Measurements from ENCODE around the gene SCN11A. TPM values are rescaled to one million over a fixed set of nuclear protein-coding genes. Genes with fewer than 3 reads are reported as not detected.

SCN11A gene
- total RNA-seq, 1 donor: not detected

DNA sequence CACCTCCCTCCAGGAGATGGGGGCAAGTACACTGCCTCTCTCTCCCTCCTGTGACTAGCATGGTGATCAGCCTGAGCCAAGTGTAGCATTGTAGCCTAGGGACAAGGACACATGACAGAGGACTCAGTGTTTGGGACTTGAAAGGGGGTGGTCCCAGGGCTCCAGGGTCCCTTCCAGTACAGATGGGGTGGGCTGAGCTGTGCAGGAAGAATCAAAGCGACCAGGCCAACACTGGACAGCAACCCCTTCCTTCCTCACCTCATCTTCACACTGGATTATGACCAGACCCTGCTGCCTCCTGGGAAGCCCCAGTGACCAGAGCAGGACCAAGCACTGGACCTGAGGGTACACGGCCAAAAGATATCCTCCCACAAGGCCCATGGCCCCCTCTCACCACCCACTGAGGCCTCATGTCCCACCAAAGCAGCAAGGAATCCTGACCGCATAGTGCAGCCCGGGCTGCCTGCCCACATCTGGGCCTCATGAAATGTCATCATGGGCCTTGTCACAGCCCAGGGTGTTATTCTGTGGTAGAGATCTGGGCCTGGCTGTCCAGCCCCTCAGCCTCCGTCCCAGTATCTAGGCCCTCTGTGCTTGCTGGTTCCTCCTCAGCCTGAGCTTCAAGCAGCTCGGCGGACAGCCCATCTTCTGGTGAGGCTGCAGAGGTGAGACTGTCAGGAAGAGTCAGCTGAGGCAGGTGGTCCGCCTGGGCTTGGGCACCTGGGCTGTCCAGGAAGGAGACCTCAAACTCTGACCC, 46.1 kb upstream of the SCN11A start:
- no peak for DNase-seq (ENCODE audit: insufficient read length, low spot score, missing footprints)
- peaks cover 72% of the 10 kb centered on the region for H3K36me3 ChIP-seq (ENCODE audit: insufficient read depth, low read length)
- no peak overlapping the region for H2AFZ ChIP-seq (ENCODE audit: low read length)
- peaks cover 27% of the 10 kb centered on the region for H3K79me2 ChIP-seq (ENCODE audit: insufficient read depth, low read length)
- no peak overlapping the region for H3K4me3 ChIP-seq (ENCODE audit: insufficient read depth, low read length)
- H3K4me1 ChIP-seq (ENCODE audit: insufficient read depth, low read length): no peaks in the 10 kb centered on the region
- H3K27me3 ChIP-seq (ENCODE audit: insufficient read depth, low read length): no peaks in the 10 kb centered on the region
- peaks cover 26% of the 10 kb centered on the region for H4K20me1 ChIP-seq (ENCODE audit: insufficient read depth, low read length)
- H3K27ac ChIP-seq (ENCODE audit: low read depth, low read length): no peak overlapping the region
- no peak overlapping the region for H3K4me2 ChIP-seq (ENCODE audit: insufficient read depth, low read length)
- TF ChIP-seq, protein P1, sequence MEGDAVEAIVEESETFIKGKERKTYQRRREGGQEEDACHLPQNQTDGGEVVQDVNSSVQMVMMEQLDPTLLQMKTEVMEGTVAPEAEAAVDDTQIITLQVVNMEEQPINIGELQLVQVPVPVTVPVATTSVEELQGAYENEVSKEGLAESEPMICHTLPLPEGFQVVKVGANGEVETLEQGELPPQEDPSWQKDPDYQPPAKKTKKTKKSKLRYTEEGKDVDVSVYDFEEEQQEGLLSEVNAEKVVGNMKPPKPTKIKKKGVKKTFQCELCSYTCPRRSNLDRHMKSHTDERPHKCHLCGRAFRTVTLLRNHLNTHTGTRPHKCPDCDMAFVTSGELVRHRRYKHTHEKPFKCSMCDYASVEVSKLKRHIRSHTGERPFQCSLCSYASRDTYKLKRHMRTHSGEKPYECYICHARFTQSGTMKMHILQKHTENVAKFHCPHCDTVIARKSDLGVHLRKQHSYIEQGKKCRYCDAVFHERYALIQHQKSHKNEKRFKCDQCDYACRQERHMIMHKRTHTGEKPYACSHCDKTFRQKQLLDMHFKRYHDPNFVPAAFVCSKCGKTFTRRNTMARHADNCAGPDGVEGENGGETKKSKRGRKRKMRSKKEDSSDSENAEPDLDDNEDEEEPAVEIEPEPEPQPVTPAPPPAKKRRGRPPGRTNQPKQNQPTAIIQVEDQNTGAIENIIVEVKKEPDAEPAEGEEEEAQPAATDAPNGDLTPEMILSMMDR (IDR thresholded peaks at IDR 0.05; ENCODE audit: extremely low read depth, low read depth, low read length): no peak
- no peaks in the 10 kb centered on the region for H3K9me3 ChIP-seq (ENCODE audit: low read depth, low read length)

DNA sequence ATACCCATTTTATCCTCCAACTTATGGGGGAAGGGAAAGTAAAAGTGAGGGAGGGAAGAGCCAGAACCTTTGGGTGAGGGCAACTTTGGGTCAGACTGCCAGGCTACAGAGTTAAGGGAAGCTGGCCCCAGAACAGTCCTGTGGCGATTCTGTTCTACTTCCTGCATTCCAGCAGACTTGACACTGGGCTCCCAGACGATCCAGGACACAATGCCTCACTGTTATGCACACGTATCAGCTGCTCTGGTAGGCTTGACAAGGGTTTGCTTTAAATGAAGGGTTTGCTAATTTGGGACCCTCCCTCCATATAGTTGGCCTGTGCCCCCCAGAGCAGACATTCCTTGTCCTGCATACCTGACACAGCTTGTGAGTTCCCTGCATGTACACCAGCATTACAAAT, 45.0 kb upstream of the SCN11A start:
- Histone ChIP-seq H3K36me3 (ENCODE audit: insufficient read depth, low read length) (peaks cover 80% of the 10 kb centered on the region), H3K4me3 (ENCODE audit: insufficient read depth, low read length) (no peak overlapping the region), H3K4me2 (ENCODE audit: insufficient read depth, low read length) (no peak overlapping the region), H3K79me2 (ENCODE audit: insufficient read depth, low read length) (peaks cover 16% of the 10 kb centered on the region), H2AFZ (ENCODE audit: low read length) (no peak overlapping the region), H3K9me3 (ENCODE audit: low read depth, low read length) (no peaks in the 10 kb centered on the region), H4K20me1 (ENCODE audit: insufficient read depth, low read length) (peaks cover 23% of the 10 kb centered on the region), H3K4me1 (ENCODE audit: insufficient read depth, low read length) (no peaks in the 10 kb centered on the region), H3K27me3 (ENCODE audit: insufficient read depth, low read length) (no peaks in the 10 kb centered on the region), H3K27ac (ENCODE audit: low read depth, low read length) (no peak overlapping the region)
- TF ChIP-seq, protein P1 (IDR thresholded peaks at IDR 0.05; ENCODE audit: extremely low read depth, low read depth, low read length): no peak
- peak; percentile 61 for DNase-seq (ENCODE audit: insufficient read length, low spot score, missing footprints)

DNA sequence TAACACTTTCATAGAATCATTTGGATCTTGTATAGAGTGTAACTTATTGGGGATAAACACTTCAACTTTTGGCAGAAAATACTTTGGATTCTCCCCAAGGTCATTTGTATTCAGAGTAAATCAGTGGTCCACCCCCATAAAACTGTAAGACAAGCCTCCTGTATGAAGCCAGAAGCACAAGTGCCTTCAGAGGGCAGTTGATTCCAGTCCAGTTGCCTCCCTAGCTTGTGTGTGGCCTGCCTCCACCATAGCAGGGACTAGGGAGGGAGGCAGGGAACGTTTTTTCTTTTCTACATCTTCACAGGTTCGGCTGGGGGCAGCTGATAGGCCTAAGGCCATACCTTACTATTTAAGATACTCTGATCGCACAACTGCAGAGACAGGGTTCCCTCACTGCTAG, 44.0 kb upstream of the SCN11A start:
- no peak overlapping the region for H2AFZ ChIP-seq (ENCODE audit: low read length)
- DNase-seq (ENCODE audit: insufficient read length, low spot score, missing footprints): no peak

More for the DNA sequence above, 44.0 kb upstream of the SCN11A start:
- H3K4me3 ChIP-seq (ENCODE audit: insufficient read depth, low read length): no peak overlapping the region
- no peaks in the 10 kb centered on the region for H3K27me3 ChIP-seq (ENCODE audit: insufficient read depth, low read length)
- H3K4me2 ChIP-seq (ENCODE audit: insufficient read depth, low read length): no peak overlapping the region
- peaks cover 13% of the 10 kb centered on the region for H4K20me1 ChIP-seq (ENCODE audit: insufficient read depth, low read length)
- no peaks in the 10 kb centered on the region for H3K4me1 ChIP-seq (ENCODE audit: insufficient read depth, low read length)
- peaks cover 8% of the 10 kb centered on the region for H3K79me2 ChIP-seq (ENCODE audit: insufficient read depth, low read length)
- peaks cover 86% of the 10 kb centered on the region for H3K36me3 ChIP-seq (ENCODE audit: insufficient read depth, low read length)
- no peak overlapping the region for H3K27ac ChIP-seq (ENCODE audit: low read depth, low read length)
- H3K9me3 ChIP-seq (ENCODE audit: low read depth, low read length): no peaks in the 10 kb centered on the region
- TF ChIP-seq, protein P1 (IDR thresholded peaks at IDR 0.05; ENCODE audit: extremely low read depth, low read depth, low read length): no peak
